HG03520 (cell line): ENCODE measurements around the gene DCC.

ENCODE experiments used
- ATAC-seq: cut with Tn5 transposase; IDR thresholded peaks from one replicate; pipeline ENCODE4 v1.9.1; 2021; ENCODE audit warnings: mild to moderate bottlenecking, moderate library complexity; ENCODE audit not compliant: unreplicated experiment

The DCC gene

GRCh38 chr18:53319628-53320027 lies 979.6 kb downstream of the DCC start:
- ATAC-seq = no peak

GRCh38 chr18:53322163-53322562 lies 982.2 kb downstream of the DCC start:
- ATAC-seq = no peak

- no peak for ATAC-seq
Measured at GRCh38 chr18:53324353-53324752, 984.4 kb downstream of the DCC start.

GRCh38 chr18:53360501-53361443 lies 1020.8 kb downstream of the DCC start:
- no peak for ATAC-seq

- ATAC-seq = no peak
Measured at GRCh38 chr18:53375621-53376020, 1035.6 kb downstream of the DCC start.

- no peak for ATAC-seq
Measured at GRCh38 chr18:53380063-53380639, 1040.2 kb downstream of the DCC start.

- ATAC-seq = no peak
Measured at GRCh38 chr18:53382870-53383269, 1042.9 kb downstream of the DCC start.

- no peak for ATAC-seq
Measured at GRCh38 chr18:53385889-53386288, 1045.9 kb downstream of the DCC start.

- no peak for ATAC-seq
Measured at GRCh38 chr18:53387581-53387980, 1047.6 kb downstream of the DCC start.

- ATAC-seq = no peak
Measured at GRCh38 chr18:53402670-53403069, 1062.7 kb downstream of the DCC start.

GRCh38 chr18:53408271-53408670 lies 1068.3 kb downstream of the DCC start:
- no peak for ATAC-seq

- ATAC-seq = no peak
Measured at GRCh38 chr18:53411511-53411910, 1071.5 kb downstream of the DCC start.

- ATAC-seq = no peak
Measured at GRCh38 chr18:53417003-53417402, 1077.0 kb downstream of the DCC start.

GRCh38 chr18:53421869-53422268 lies 1081.9 kb downstream of the DCC start:
- ATAC-seq = no peak

- ATAC-seq = no peak
Measured at GRCh38 chr18:53422896-53423295, 1082.9 kb downstream of the DCC start.

- no peak for ATAC-seq
Measured at GRCh38 chr18:53426666-53427184, 1086.7 kb downstream of the DCC start.

GRCh38 chr18:53441761-53442414 lies 1101.9 kb downstream of the DCC start:
- no peak for ATAC-seq

- no peak for ATAC-seq
Measured at GRCh38 chr18:53442415-53442783, 1102.4 kb downstream of the DCC start.

- ATAC-seq = no peak
Measured at GRCh38 chr18:53443336-53443735, 1103.3 kb downstream of the DCC start.

GRCh38 chr18:53443831-53444230 lies 1103.8 kb downstream of the DCC start:
- ATAC-seq = no peak

GRCh38 chr18:53451902-53452301 lies 1111.9 kb downstream of the DCC start:
- ATAC-seq = no peak

- no peak for ATAC-seq
Measured at GRCh38 chr18:53457068-53457467, 1117.1 kb downstream of the DCC start.
